Caco-2 (cell line): ENCODE data around the gene SMIM35. TPM values are rescaled to one million over a fixed set of nuclear protein-coding genes. Genes with fewer than 3 reads are reported as not detected.

ENCODE experiments used
- BruUV-seq: library from RNA; stranded (reverse); fragments of 400-500 nt; replicated peaks from 2 replicates; lab custom pipeline; 2021; lab: Mats Ljungman, UMichigan
- CTCF ChIA-PET: fragments of 300-600 bp; sonication (Branson Sonifier 250); formaldehyde crosslinking; loops from one replicate; lab custom pipeline; 2022; ENCODE audit warnings: antibody characterized with exemption; lab: Charles Lee
- POLR2A ChIA-PET: fragments of 300-600 bp; sonication (Branson Sonifier 250); formaldehyde crosslinking; loops from one replicate; lab custom pipeline; 2022; ENCODE audit warnings: antibody characterized with exemption; lab: Charles Lee
- DNase-seq, 2 experiments: peaks; one replicate each; pipeline versions ENCODE4 v3.0.0 to v3.0.0-alpha.2; 2020 to 2022
- H3K27me3 ChIP-seq: replicated peaks from 2 replicates; pipeline ENCODE4 v1.6.0; 2011; ENCODE audit warnings: low read length; ENCODE audit not compliant: control insufficient read depth, insufficient read depth
- H3K36me3 ChIP-seq: 2 replicates; pipeline ENCODE4 v1.5.1; 2011; ENCODE audit warnings: low read length; ENCODE audit not compliant: control insufficient read depth, insufficient read depth
- H3K4me1 ChIP-seq: fragments of 250-450 bp; sonication (Bioruptor Pico); 2 replicates; pipeline ENCODE4 v1.5.1; 2020; ENCODE audit warnings: mild to moderate bottlenecking
- H3K4me3 ChIP-seq: 2 replicates; pipeline ENCODE4 v1.5.1; 2011; ENCODE audit warnings: low read depth, mild to moderate bottlenecking, control low read depth, low read length
- H3K9me3 ChIP-seq: fragments of 250-450 bp; sonication (Bioruptor Pico); 2 replicates; pipeline ENCODE4 v1.5.1; 2020; ENCODE audit warnings: mild to moderate bottlenecking, moderate library complexity
- H3K27ac Mint-ChIP-seq: one replicate; pipeline ENCODE4 v1.8.0; 2022; ENCODE audit warnings: mixed read lengths; ENCODE audit not compliant: unreplicated experiment
- H3K27me3 Mint-ChIP-seq: one replicate; pipeline ENCODE4 v1.8.0; 2022; ENCODE audit warnings: mixed read lengths; ENCODE audit not compliant: insufficient read depth, unreplicated experiment
- H3K36me3 Mint-ChIP-seq: one replicate; pipeline ENCODE4 v1.8.0; 2022; ENCODE audit warnings: mild to moderate bottlenecking, mixed read lengths; ENCODE audit not compliant: insufficient read depth, unreplicated experiment
- H3K4me1 Mint-ChIP-seq: one replicate; pipeline ENCODE4 v1.8.0; 2022; ENCODE audit warnings: low read depth, mixed read lengths; ENCODE audit not compliant: unreplicated experiment
- H3K4me3 Mint-ChIP-seq: one replicate; pipeline ENCODE4 v1.8.0; 2022; ENCODE audit warnings: mild to moderate bottlenecking, moderate library complexity, mixed read lengths; ENCODE audit not compliant: unreplicated experiment
- H3K9me3 Mint-ChIP-seq: one replicate; pipeline ENCODE4 v1.8.0; 2022; ENCODE audit warnings: mixed read lengths; ENCODE audit not compliant: unreplicated experiment
- intact Hi-C: fragments of 100-400 bp; cut with micrococcal nuclease; formaldehyde crosslinking; loops from one replicate; pipeline ENCODE4 v1.10.0; 2022; ENCODE audit not compliant: unreplicated experiment
- total RNA-seq: library from RNA; stranded (reverse); gene quantifications from 2 replicates; pipeline ENCODE4 v1.2.3, GENCODE V29; 2022
- TF ChIP-seq, protein P1 (sequence below), 2 experiments: fragments of 200-600 bp in 1 of 2; IDR thresholded peaks; 1 replicate in 1 of 2; 2 replicates in 1 of 2; pipeline versions ENCODE4 v1.5.1 to v1.8.0; 2011 to 2022; ENCODE audit warnings: antibody characterized with exemption in 1 of 2, control low read depth in 1 of 2, inconsistent platforms in 1 of 2, low read depth in 1 of 2, low read length in 1 of 2, mild to moderate bottlenecking in 1 of 2, moderate library complexity in 1 of 2; ENCODE audit not compliant: insufficient read depth in 1 of 2, severe bottlenecking in 1 of 2, unreplicated experiment in 1 of 2

Gene SMIM35
- total RNA-seq, 1 experiment from 2014 or later = not detected

DNA sequence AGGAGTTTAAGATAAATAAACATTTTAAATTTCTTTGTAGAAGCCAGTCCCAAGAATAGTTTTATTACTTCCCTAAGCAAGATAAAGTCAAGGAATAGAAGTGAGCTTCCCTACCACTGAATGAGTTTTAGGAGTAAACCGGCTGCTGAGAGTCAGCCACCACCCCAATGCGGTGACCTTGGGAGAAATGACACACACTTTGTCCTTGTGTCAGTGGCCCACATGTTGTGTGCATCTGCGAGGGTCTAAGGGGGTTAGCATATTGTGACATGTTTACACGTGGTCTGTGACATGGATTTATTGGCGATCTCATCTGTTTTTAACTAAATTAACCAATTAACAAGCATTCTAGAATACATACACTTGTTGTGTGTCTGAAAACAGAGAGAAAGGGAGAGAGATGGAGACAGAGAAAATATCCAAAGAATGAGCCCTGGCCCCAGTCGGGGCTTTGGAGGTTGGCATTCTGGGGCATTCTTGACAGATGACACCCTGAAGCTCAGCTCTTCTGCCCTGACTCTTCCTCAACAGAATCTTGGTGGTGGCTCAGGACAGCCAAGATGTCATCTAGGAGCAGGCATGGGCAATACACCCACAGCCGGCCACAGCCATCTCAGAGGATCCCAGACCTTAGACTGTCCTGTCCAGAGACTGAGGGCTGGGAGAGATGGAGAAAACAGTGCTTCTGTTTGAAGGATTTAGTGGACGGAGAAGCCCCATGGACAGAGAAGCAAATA is 39.6 kb downstream of the SMIM35 start:
- H3K27ac Mint-ChIP-seq = no peak overlapping the region
- no peaks in the 10 kb centered on the region for H3K9me3 ChIP-seq
- TF ChIP-seq, protein P1, sequence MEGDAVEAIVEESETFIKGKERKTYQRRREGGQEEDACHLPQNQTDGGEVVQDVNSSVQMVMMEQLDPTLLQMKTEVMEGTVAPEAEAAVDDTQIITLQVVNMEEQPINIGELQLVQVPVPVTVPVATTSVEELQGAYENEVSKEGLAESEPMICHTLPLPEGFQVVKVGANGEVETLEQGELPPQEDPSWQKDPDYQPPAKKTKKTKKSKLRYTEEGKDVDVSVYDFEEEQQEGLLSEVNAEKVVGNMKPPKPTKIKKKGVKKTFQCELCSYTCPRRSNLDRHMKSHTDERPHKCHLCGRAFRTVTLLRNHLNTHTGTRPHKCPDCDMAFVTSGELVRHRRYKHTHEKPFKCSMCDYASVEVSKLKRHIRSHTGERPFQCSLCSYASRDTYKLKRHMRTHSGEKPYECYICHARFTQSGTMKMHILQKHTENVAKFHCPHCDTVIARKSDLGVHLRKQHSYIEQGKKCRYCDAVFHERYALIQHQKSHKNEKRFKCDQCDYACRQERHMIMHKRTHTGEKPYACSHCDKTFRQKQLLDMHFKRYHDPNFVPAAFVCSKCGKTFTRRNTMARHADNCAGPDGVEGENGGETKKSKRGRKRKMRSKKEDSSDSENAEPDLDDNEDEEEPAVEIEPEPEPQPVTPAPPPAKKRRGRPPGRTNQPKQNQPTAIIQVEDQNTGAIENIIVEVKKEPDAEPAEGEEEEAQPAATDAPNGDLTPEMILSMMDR (IDR thresholded peaks at IDR 0.05; ENCODE audit: insufficient read depth in 1 of 2, low read depth in 1 of 2, low read length in 1 of 2, severe bottlenecking in 1 of 2, unreplicated experiment in 1 of 2) = no peak
- no peaks in the 10 kb centered on the region for H3K4me1 Mint-ChIP-seq
- no peaks in the 10 kb centered on the region for H3K27me3 ChIP-seq
- H3K27me3 Mint-ChIP-seq = peaks cover 20% of the 10 kb centered on the region
- no peaks in the 10 kb centered on the region for H3K4me1 ChIP-seq
- no TSS peak for BruUV-seq
- CTCF ChIA-PET = interaction anchor here (1.0 to 1.8 kb wide), 3 partner anchors 97 to 100 kb away, joined by 3 to 7 read pairs (median 3); no protein-coding TSS in a partner anchor
- intact Hi-C loops = no loop called here
- DNase-seq = no peak
- POLR2A ChIA-PET = interaction anchor here (0.6 kb wide), 2 partner anchors 75 to 1291 kb away, joined by 3 to 12 read pairs; no protein-coding TSS in a partner anchor
- no peak overlapping the region for H3K4me3 ChIP-seq
- H3K36me3 Mint-ChIP-seq = no peaks in the 10 kb centered on the region
- H3K9me3 Mint-ChIP-seq = no peaks in the 10 kb centered on the region
- H3K36me3 ChIP-seq = no peaks in the 10 kb centered on the region
- H3K4me3 Mint-ChIP-seq = no peak overlapping the region

DNA sequence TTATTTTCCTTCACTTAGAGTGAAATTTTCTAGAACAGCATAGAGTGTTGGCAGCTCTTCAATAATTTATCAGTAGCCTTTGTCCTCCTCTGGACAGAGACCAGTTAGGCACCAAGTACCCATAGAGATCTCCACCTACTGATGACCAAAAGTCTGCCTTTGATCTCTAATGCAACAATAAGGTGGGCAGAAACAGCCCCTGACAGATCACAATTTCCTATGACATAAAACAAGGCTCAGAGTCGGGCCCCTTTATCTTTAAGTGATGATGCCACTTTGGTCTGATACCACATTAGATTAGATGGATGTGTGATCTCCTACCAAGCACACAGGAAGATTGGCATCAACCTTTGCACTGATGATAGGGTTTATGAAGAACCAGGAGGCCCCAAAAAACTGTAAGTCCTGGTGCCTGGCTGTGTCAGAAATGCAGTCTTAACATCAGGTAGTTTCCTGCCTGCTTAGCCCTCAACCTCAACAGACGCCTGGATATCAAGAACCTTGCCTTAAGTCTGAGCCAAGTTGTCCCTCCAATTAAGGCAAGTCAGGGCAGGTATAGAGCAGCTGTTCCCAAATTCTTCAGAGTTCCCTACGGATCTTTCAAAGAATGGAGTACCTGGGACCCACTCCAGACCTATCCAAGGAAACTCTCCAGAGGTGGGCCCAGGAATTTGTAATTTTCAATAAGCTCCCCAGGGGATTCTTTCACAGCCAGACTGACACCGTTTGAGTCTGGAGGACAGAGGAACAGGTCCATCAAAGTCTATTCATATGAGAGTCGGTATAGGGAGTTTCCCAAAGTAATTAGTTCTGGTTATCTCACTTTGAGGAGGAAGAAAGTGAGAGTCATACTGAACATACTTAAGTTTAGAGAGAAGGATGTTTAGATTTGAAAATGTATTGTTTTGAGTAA is 40.5 kb downstream of the SMIM35 start:
- no TSS peak for BruUV-seq
- intact Hi-C loops = no loop called here
- Histone ChIP-seq H3K27me3 (no peaks in the 10 kb centered on the region), H3K4me1 (no peaks in the 10 kb centered on the region), H3K4me3 (no peak overlapping the region), H3K36me3 (no peaks in the 10 kb centered on the region), H3K9me3 (no peaks in the 10 kb centered on the region)
- Mint-ChIP-seq H3K4me1 (no peaks in the 10 kb centered on the region), H3K27me3 (peaks cover 25% of the 10 kb centered on the region), H3K4me3 (no peak overlapping the region), H3K36me3 (no peaks in the 10 kb centered on the region), H3K9me3 (no peaks in the 10 kb centered on the region), H3K27ac (no peak overlapping the region)
- TF ChIP-seq, protein P1 (IDR thresholded peaks at IDR 0.05; ENCODE audit: insufficient read depth in 1 of 2, low read depth in 1 of 2, low read length in 1 of 2, severe bottlenecking in 1 of 2, unreplicated experiment in 1 of 2) = no peak
- ChIA-PET CTCF (interaction anchor here (1.0 kb wide), 1 partner anchor 100 kb away, joined by 3 read pairs; no protein-coding TSS in a partner anchor), POLR2A (interaction anchor here (0.6 kb wide), 1 partner anchor 74 kb away, joined by 12 read pairs; no protein-coding TSS in a partner anchor)
- no peak for DNase-seq

DNA sequence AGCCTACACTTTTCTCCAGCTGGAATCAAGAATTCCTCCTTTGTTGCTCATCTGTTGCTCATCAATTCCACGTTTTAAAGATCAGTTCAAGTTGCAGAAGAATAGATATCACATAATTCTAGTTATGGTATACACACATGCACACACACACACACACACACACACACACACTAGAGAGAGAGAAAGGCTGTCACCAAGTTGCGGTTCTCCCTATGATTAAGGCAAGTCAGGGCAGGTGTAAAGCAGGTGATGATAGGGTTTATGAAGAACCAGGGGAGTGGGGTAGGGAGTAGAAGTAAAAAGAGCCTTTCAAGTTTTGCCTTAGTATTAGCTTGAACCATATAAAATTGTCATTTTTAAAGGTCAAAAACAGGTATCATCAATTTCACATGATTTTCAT is 41.6 kb downstream of the SMIM35 start:
- Histone ChIP-seq H3K4me1 (no peaks in the 10 kb centered on the region), H3K9me3 (no peaks in the 10 kb centered on the region), H3K27me3 (no peaks in the 10 kb centered on the region), H3K4me3 (no peak overlapping the region), H3K36me3 (no peaks in the 10 kb centered on the region)
- TF ChIP-seq, protein P1 (IDR thresholded peaks at IDR 0.05; ENCODE audit: insufficient read depth in 1 of 2, low read depth in 1 of 2, low read length in 1 of 2, severe bottlenecking in 1 of 2, unreplicated experiment in 1 of 2) = no peak
- CTCF ChIA-PET = interaction anchor here (0.5 to 0.7 kb wide), 4 partner anchors 32 to 227 kb away, joined by 3 to 4 read pairs (median 4); no protein-coding TSS in a partner anchor
- no peak for DNase-seq
- no TSS peak for BruUV-seq
- Mint-ChIP-seq H3K27me3 (peaks cover 25% of the 10 kb centered on the region), H3K4me3 (no peak overlapping the region), H3K9me3 (no peaks in the 10 kb centered on the region), H3K4me1 (no peaks in the 10 kb centered on the region), H3K36me3 (no peaks in the 10 kb centered on the region), H3K27ac (no peak overlapping the region)
- POLR2A ChIA-PET = no interaction called here
- intact Hi-C loops = no loop called here
